ENCODE data around the gene EEFSEC.

- TF ChIP-seq RAD21 (IDR thresholded peaks at IDR 0.05; ENCODE audit: low read length) (no peak), CTCF (conservative IDR thresholded peaks at IDR 0.05; ENCODE audit: low read depth, low read length) (no peak), POLR2A (IDR thresholded peaks at IDR 0.05; ENCODE audit: low read depth, low read length) (no peak), CEBPB (IDR thresholded peaks at IDR 0.05; ENCODE audit: low read depth, low read length) (no peak), RCOR1 (IDR thresholded peaks at IDR 0.05; ENCODE audit: insufficient replicate concordance, low read length) (no peak), MAFK (IDR thresholded peaks at IDR 0.05; ENCODE audit: low read depth, low read length) (no peak)
Measured at GRCh38 chr3:128318275-128318941, 165.1 kb downstream of the EEFSEC start.
